ENCODE results near the gene GCLC. TPM values are rescaled to one million over a fixed set of nuclear protein-coding genes. Genes with fewer than 3 reads are reported as not detected.
A peak's percentile ranks its signal among the peaks of the same experiment; 100 is the strongest.

Gene GCLC
- total RNA-seq, 1 donor from 2014 or later: 31.6 TPM

DNA sequence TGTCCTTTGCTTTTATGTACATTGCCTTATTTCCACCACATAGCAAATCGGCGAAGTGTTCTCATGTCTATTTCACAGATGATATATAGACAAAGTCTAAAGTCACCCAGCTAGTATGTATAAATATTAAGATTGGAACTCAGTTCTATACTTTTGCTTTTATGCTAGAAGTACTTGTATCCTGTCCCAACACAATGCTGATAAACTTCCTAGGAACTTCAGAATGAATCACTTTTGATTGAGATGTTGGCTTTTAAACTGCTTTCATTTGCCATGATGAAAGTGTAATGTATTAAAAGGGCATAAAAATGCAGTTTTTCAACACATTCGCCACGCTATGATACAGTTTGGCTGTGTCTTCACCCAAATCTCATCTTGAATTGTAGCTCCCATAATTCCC lies 50.8 kb downstream of the GCLC start:
- H2AFZ ChIP-seq (ENCODE audit: low read depth, low read length): no peak overlapping the region
- H3K36me3 ChIP-seq (ENCODE audit: insufficient read depth, low read length): no peaks in the 10 kb centered on the region
- peak overlapping the region; percentile 39 for H3K27ac ChIP-seq (ENCODE audit: low read depth, low read length)
- FAIRE-seq: no peak
- H3K9me3 Mint-ChIP-seq (ENCODE audit: unreplicated experiment): no peaks in the 10 kb centered on the region
- H3K4me3 ChIP-seq (ENCODE audit: insufficient read depth, low read depth, low read length): peak overlapping the region; percentile 14
- no peaks in the 10 kb centered on the region for H3K79me2 ChIP-seq (ENCODE audit: insufficient read depth, low read length)
- peak overlapping the region; percentile 27 for H3K27ac Mint-ChIP-seq (ENCODE audit: unreplicated experiment)
- H3K9ac ChIP-seq (ENCODE audit: low read length): peak overlapping the region; percentile 27
- H3K36me3 Mint-ChIP-seq (ENCODE audit: low read depth, unreplicated experiment): no peaks in the 10 kb centered on the region
- peak; percentile 36 for DNase-seq (ENCODE audit: low read depth)
- H3K4me2 ChIP-seq (ENCODE audit: low read length): peak overlapping the region; percentile 83
- no peaks in the 10 kb centered on the region for H4K20me1 ChIP-seq (ENCODE audit: insufficient read depth, low read length)
- no peaks in the 10 kb centered on the region for H3K9me3 ChIP-seq (ENCODE audit: insufficient read depth, low read depth, low read length)
- H3K27me3 ChIP-seq (ENCODE audit: insufficient read depth, low read length): no peaks in the 10 kb centered on the region
- peaks cover 3% of the 10 kb centered on the region for H3K27me3 Mint-ChIP-seq (ENCODE audit: low read depth, unreplicated experiment)
- peaks cover 41% of the 10 kb centered on the region for H3K4me1 Mint-ChIP-seq (ENCODE audit: low read depth, unreplicated experiment)
- H3K4me3 Mint-ChIP-seq (ENCODE audit: unreplicated experiment): no peak overlapping the region
- peaks cover 29% of the 10 kb centered on the region for H3K4me1 ChIP-seq (ENCODE audit: insufficient read depth, low read length)
- TF ChIP-seq EZH2 (IDR thresholded peaks at IDR 0.05; ENCODE audit: insufficient read depth, low read length): no peak
- TF ChIP-seq, protein P1, sequence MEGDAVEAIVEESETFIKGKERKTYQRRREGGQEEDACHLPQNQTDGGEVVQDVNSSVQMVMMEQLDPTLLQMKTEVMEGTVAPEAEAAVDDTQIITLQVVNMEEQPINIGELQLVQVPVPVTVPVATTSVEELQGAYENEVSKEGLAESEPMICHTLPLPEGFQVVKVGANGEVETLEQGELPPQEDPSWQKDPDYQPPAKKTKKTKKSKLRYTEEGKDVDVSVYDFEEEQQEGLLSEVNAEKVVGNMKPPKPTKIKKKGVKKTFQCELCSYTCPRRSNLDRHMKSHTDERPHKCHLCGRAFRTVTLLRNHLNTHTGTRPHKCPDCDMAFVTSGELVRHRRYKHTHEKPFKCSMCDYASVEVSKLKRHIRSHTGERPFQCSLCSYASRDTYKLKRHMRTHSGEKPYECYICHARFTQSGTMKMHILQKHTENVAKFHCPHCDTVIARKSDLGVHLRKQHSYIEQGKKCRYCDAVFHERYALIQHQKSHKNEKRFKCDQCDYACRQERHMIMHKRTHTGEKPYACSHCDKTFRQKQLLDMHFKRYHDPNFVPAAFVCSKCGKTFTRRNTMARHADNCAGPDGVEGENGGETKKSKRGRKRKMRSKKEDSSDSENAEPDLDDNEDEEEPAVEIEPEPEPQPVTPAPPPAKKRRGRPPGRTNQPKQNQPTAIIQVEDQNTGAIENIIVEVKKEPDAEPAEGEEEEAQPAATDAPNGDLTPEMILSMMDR (IDR thresholded peaks at IDR 0.05; ENCODE audit: insufficient read depth, low read depth, low read length): no peak

DNA sequence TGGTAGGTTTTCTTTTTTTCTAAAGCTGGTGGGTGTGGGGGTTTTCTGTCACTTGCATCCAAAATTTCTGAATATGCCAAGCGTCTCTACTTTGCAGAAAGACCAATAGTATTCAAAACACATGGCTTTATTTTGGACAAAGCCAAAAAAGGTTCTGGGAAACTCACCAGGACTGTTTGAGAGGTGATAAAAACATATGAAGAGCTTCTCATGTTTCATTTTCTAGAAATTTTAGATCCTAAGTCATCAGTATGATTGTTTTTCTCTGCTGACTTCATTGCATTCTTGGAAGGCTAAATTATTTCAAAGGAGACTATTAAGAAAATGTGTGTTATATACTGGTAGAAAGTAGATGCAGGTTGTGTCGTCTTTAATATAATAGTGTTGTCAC lies 51.3 kb downstream of the GCLC start:
- peaks cover 29% of the 10 kb centered on the region for H3K4me1 ChIP-seq (ENCODE audit: insufficient read depth, low read length)
- FAIRE-seq (no peak), DNase-seq (ENCODE audit: low read depth) (peak; percentile 35)
- no peaks in the 10 kb centered on the region for H3K9me3 ChIP-seq (ENCODE audit: insufficient read depth, low read depth, low read length)
- Mint-ChIP-seq H3K4me3 (ENCODE audit: unreplicated experiment) (no peak overlapping the region), H3K4me1 (ENCODE audit: low read depth, unreplicated experiment) (peaks cover 41% of the 10 kb centered on the region), H3K9me3 (ENCODE audit: unreplicated experiment) (peaks cover 3% of the 10 kb centered on the region), H3K27ac (ENCODE audit: unreplicated experiment) (no peak overlapping the region), H3K27me3 (ENCODE audit: low read depth, unreplicated experiment) (peaks cover 3% of the 10 kb centered on the region), H3K36me3 (ENCODE audit: low read depth, unreplicated experiment) (no peaks in the 10 kb centered on the region)
- peak overlapping the region; percentile 39 for H3K27ac ChIP-seq (ENCODE audit: low read depth, low read length)
- H3K36me3 ChIP-seq (ENCODE audit: insufficient read depth, low read length): no peaks in the 10 kb centered on the region
- H3K4me2 ChIP-seq (ENCODE audit: low read length): peak overlapping the region; percentile 83
- H3K9ac ChIP-seq (ENCODE audit: low read length): peak overlapping the region; percentile 27
- TF ChIP-seq, protein P1 (IDR thresholded peaks at IDR 0.05; ENCODE audit: insufficient read depth, low read depth, low read length): no peak
- TF ChIP-seq EZH2 (IDR thresholded peaks at IDR 0.05; ENCODE audit: insufficient read depth, low read length): no peak
- H3K4me3 ChIP-seq (ENCODE audit: insufficient read depth, low read depth, low read length): peak overlapping the region; percentile 38
- H3K27me3 ChIP-seq (ENCODE audit: insufficient read depth, low read length): no peaks in the 10 kb centered on the region
- no peaks in the 10 kb centered on the region for H3K79me2 ChIP-seq (ENCODE audit: insufficient read depth, low read length)
- no peaks in the 10 kb centered on the region for H4K20me1 ChIP-seq (ENCODE audit: insufficient read depth, low read length)
- peak overlapping the region; percentile 72 for H2AFZ ChIP-seq (ENCODE audit: low read depth, low read length)

DNA sequence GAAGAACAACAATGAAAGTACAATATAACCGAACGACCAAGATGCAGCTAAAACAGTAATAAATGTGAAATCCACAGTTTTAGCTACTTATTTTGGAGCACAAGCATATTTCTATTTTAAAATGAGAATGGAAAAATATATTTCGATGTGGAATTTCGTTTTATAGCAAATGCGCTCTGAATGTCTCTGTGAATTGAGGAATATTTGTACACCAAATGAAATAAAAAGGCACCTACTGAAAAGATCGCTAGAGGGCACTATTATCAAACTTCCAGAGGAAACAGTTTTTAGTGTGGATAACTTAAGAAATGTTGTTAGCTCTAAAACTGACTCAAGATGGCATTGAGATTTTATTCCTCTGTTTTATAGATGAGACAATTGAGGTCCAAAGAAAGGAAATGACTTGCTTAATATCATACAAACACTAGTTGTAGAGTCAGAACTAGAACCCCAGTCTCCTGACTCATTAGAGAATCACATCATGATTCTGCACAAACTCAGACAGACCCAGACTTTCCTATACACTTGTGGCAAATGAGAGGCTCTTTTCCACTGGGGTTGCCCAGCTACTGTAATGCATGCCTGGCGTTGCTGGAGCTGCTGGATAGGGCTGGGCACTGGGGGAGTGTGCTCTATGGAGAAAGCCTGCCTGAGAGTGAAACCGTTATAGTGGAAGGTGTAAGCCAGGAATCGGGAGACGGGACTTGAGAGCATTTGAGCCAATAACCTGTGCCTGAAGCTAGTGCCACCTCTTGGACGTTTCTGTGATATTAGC lies 51.9 kb downstream of the GCLC start:
- peaks cover 3% of the 10 kb centered on the region for H3K27me3 Mint-ChIP-seq (ENCODE audit: low read depth, unreplicated experiment)
- H3K4me3 ChIP-seq (ENCODE audit: insufficient read depth, low read depth, low read length): peak overlapping the region; percentile 38
- DNase-seq (ENCODE audit: low read depth): peak; percentile 55
- H4K20me1 ChIP-seq (ENCODE audit: insufficient read depth, low read length): no peaks in the 10 kb centered on the region
- H3K9me3 Mint-ChIP-seq (ENCODE audit: unreplicated experiment): peaks cover 3% of the 10 kb centered on the region
- H3K79me2 ChIP-seq (ENCODE audit: insufficient read depth, low read length): no peaks in the 10 kb centered on the region
- no peak for TF ChIP-seq EZH2 (IDR thresholded peaks at IDR 0.05; ENCODE audit: insufficient read depth, low read length)
- TF ChIP-seq, protein P1 (IDR thresholded peaks at IDR 0.05; ENCODE audit: insufficient read depth, low read depth, low read length): peak; percentile 81
- no peaks in the 10 kb centered on the region for H3K9me3 ChIP-seq (ENCODE audit: insufficient read depth, low read depth, low read length)
- no peak overlapping the region for H3K4me3 Mint-ChIP-seq (ENCODE audit: unreplicated experiment)
- peak overlapping the region; percentile 72 for H2AFZ ChIP-seq (ENCODE audit: low read depth, low read length)
- H3K27ac ChIP-seq (ENCODE audit: low read depth, low read length): peak overlapping the region; percentile 35
- H3K36me3 ChIP-seq (ENCODE audit: insufficient read depth, low read length): no peaks in the 10 kb centered on the region
- H3K4me1 Mint-ChIP-seq (ENCODE audit: low read depth, unreplicated experiment): peaks cover 37% of the 10 kb centered on the region
- no peaks in the 10 kb centered on the region for H3K36me3 Mint-ChIP-seq (ENCODE audit: low read depth, unreplicated experiment)
- H3K27ac Mint-ChIP-seq (ENCODE audit: unreplicated experiment): peak overlapping the region; percentile 22
- FAIRE-seq: peak; percentile 26
- H3K4me1 ChIP-seq (ENCODE audit: insufficient read depth, low read length): peaks cover 29% of the 10 kb centered on the region
- H3K9ac ChIP-seq (ENCODE audit: low read length): peak overlapping the region; percentile 27
- no peaks in the 10 kb centered on the region for H3K27me3 ChIP-seq (ENCODE audit: insufficient read depth, low read length)
- H3K4me2 ChIP-seq (ENCODE audit: low read length): peak overlapping the region; percentile 83
